GM10847 (cell line): ENCODE results near the gene CHAD.

Source experiments
- POLR2A ChIP-seq: IDR thresholded peaks from 2 replicates; pipeline ENCODE4 v1.6.1; 2011; ENCODE audit not compliant: insufficient read length; ENCODE audit errors: extremely low read depth

The CHAD gene

DNA sequence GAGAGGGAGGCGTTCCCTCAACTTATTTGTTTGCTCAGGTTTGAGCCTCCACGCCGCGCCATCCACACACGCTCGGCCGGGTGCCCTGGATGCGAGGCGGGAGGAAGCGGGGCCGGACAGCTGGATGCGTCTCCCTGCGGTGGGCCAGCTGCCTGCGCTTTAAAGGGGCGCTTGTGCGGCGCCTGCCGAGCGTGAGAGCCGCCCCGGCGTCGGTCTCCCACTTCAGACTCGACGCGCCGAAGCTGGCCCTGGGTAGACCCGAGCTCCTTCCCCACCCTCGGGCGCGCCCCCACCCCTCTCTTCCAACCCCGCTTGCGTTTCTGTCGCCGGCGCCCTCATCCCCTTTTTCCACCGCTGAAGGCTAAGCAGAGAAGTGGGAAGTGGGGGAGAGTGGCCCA, 527 bp upstream of the CHAD start:
- no peak for TF ChIP-seq POLR2A

DNA sequence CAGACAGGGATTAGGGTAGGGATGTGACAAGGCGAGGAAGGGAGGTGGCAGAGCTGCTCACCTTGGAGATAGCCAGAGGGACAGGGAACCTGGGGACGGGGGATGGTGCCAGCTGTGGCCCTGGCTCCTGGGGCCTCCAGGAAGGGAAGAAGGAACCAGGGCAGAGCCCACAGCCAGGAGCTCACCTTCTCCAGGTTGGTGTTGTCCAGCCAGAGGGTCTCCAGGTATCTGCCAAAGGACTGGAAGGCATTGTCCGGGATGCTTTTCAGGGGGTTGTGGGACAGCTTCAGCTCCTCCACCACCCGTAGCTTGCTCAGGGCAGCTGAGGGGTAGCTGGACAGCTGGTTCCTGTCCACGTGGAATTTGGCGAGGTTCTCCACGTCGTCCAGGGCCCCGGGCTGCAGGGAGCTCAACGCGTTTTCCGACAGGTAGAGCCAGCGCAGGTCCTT, 801 bp downstream of the CHAD start:
- no peak for TF ChIP-seq POLR2A

DNA sequence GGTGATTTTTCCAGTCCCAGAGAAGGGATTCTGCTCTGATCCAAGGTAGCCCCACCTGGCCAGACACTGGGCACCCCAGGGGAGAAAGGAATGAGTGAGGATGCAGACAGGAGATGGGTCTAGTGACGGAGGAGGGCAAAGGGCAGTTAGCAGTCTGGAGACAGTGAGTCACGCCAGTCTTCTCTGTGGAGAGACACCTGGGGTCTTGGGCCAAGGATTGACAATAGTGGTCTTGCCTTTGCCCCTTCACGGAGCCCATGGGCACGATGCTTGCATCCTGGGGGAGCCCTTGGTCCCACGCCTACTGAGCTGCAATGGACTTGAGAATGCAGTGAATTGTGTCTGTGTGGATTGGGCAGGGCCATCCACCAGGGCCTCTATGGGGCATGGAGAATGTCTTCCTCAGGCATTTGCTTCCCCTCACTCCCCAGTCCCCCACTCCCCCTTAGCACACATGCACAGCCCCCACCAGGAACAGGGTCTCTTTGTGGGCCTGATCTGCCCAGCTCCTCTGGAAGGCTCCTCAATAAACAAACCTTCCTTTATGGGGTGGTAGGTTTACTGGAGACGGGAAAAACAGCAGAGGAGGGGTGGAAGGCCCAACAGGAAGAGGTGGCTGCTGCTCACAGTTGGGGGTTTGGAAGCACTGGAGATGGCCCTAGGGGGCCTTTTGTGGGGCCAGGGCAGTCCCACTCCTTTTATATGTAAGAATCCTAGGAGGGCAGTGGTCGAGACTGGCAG, 1.4 kb downstream of the CHAD start:
- TF ChIP-seq POLR2A = no peak

DNA sequence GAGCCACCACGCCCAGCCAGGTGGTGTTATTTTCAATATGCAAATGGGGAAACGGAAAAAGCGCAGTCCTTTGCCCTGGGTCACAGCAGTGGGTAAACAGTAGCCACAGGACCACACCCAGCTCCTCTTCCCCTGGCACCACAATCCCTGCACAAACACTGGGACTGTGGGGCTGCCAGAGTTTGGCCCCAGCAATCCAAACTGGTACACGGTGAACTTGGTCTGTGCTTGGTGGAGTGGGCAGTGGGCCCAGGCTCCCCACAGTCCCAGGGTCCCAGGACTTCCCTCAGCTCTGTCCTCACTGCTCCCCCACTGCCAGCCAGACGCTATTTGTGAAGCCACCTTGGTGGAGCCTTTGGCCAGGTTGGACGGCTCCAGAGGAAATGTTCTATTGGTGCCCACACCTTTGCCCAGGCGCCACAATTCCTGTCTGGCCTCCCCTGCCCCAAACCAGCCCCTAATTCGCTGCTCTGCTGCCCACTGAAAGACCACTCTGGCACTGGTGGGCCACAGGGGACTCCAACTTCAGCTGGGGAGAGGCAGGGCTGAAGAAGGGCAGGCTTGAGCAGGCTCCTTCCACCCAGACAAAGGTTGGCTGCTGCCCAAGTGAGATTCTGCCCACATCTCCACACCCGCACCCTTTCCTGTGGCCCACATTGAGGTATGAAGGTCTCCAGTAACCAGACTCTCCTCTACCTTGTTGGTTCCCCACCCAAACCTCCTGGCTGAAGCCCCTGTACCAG, 2.1 kb downstream of the CHAD start:
- TF ChIP-seq POLR2A = no peak

DNA sequence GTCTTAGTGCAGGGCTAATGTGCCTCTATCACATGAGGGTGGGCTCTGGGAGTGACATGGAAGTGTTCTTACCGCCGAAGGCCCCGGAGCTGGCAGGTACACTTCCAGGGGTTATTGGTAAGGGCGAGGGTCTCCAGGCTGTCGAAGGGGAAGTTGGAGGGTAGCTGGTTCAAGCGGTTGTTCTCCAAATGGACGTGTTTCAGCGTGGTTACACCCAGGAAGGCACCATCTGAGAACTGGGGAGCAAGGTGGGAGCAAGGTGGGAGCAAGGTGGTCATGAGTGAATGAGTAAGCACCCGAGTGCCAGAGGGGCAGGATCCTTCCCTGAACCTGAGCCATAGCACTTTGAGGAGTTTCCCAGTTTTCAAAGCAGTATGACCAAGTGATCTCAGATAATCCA, 3.0 kb downstream of the CHAD start:
- TF ChIP-seq POLR2A = no peak

DNA sequence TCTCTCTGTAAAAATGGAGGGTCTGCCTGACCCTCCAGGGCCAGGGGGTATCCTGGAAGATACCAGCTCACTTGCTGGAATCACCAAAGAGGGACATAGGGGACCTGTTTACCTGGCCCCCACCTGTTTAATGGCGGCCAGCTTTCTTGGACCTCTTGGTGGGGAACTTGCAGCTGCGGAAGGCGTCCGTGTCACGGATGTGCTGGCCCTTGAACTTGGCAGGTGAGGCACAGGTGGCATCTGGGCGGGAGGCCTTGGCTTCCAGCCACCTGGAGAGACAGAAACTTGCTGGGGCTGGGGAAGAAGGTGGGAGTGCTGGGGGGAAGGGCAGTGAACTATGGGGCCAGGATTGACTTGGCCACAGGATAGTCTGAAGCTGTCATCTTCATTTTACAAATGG, 3.5 kb downstream of the CHAD start:
- TF ChIP-seq POLR2A = no peak

DNA sequence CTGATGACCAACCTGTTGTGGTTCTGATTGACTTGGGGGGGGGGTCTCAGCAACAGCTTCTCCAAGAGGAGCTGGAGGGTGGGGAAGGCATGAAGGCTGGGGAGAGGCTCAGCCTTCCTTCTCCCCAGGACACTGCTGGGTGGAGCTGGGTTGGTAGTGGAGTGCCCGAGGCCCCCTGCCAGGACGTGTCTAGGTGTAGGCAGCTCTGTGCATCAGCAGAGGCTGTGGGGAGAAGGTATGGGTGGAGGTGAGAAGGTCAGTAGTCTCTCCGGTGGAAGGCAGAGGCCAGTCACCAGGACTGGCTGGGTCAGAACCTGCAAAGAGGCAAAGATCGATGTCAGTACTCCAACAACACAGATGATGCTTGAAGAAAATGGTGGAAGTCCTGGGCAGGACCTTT, 3.9 kb downstream of the CHAD start:
- TF ChIP-seq POLR2A = no peak

DNA sequence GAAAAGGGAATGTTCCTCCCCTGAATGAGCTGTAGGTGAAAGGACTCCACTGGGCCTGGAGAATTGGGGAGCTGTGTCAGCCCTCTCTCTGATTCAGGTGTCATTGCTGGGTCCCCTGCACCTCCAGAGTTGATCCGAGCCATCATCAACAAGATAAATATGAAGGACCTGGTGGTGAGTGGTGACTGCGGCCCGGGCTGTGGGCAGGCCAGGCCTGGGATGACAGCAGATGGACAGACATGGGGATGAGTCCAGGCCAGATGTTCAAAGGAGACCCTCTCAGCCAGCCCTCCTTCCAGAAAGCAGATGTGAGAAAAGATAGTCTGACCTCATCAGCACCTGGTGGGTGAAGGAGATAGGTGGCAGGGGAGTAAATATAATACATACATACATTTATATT, 4.6 kb downstream of the CHAD start:
- no peak for TF ChIP-seq POLR2A

DNA sequence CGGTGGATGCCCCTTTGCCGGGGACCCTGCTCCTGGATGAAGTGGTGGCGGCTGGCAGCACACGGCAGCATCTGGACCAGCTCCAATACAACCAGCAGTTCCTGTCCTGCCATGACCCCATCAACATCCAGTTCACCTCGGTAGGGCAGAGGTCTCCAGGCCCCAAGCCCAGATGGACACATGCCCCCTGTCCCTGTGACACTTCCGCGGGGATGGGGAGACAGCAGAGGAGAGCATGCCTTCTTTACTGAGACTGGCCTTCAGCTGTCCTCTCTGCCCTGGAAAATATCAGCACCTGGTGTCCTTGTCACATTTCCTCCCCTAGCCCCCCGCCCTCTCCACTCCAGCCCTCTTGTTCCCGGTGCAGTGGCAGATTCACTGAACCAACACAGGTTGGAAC, 6.2 kb downstream of the CHAD start:
- TF ChIP-seq POLR2A = no peak

DNA sequence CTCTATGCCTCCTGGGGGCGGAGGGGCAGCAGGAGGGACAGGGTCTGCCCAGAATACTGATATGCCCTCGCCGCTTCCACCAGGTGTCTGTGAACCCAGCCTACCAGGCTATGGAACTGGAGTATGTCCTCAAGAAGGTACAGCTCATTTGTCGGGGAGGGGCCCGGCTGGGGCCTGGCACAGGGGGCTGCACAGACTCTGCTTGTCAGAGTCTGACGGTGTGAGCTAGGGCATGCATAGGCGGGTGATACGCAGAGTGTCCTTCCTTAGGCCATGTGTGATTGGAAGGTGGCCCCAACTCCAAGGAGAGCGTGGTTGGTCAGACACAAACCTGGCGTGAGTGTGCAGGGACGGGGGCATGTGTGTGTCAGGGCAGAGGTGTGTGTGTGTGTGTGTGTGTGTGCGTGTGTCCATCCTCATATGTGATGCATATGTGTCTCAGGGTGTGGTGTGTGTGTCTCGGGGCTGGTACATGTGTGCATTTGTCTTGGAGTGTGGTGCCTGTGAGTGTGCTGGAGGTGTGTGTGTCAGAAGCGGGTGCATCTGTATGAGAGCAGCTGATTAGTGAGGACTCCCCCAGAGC, 7.0 kb downstream of the CHAD start:
- TF ChIP-seq POLR2A = no peak

DNA sequence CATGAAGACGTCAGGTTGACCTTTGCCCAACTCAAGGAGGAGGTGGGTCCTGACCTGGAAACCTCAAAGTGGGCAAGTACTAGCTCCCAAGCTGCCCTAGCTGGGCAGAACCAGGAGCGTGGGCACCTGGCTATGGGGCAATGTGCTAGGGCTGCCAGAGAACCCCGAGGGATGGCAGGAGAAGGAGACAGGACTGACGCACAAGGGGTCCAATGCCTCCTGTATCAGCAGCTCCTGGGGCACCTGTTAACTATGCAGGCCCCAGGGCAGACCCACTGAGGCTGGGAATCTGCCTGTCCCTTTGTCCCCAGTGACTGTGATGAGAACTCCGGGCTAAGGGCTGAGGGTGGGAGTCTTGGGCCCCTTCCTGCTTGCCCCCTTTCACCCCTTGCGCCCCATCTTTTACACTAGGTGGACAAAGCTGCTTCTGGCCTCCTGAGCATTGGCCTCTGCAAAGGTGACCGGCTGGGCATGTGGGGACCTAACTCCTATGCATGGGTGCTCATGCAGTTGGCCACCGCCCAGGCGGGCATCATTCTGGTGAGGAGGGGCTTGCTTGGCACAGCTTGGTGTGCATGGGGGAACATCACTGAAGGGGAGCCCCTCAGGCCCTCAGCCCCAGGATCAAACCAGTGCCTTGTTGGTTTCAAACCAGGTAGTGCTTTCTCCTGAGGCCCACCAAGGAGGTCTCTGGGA, 7.7 kb downstream of the CHAD start:
- TF ChIP-seq POLR2A = no peak

DNA sequence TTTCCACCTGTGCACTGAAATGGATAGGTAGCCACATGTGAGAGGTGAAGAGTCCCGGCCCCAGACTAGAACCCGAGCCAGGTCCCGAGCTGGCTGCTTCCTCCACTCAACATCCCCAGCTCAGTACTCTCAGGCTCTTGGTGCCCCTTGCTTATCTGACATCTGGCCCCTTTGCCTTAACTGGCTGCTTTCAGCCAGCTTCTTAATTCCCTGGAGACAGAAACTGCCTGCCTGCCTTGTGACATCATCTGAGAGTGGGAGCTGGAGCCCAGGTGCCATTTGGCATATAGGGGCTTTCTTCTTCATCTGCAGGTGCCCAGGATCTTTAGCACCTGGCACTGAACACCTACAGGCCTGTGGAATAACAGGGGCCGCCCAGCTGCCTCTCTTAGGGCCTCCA, 8.9 kb downstream of the CHAD start:
- TF ChIP-seq POLR2A = no peak

DNA sequence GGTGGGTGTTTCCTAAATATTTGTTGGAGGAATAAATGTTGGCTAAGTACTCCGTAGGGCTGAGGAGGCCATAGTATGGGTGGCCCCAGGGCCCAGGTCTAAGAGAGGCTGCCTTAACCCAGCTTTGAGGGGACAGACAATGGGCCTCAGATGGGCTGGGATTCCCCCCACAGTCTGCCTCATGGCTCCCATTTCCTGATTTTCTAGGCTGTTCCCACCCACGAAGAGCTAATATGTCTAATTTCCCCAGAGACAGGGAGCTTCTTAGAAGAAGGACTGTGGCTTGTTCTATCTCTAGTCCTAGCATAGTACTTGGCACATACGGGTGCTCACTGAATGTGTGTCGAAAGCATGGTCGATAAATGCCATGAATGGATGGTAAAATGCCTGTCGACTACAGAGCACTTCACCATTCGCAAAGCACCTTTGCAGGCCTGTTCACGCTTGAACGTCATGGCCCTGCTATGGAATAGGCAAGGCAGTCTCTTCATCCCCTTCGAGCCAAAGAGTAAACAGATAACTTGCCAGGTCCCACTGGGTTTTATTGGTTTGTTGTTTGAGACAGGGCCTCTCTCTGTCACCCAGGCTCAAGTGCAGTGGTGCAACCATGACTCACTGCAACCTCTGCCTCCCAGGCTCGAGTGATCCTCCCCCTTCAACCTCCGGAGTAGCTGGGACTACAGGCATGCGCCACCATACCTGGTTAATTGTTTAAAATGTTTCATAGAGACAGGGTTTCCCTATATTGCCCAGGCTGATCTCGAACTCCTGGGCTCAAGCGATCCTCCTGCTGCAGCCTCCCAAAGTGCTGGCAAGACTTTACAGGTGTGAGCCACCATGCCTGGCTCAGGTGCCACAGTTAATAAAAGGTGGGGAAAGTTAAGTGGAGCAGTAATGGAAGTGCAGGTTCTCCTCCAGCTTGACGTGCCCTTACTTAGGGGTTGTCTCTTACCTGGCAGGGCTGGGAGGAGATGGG, 9.7 kb downstream of the CHAD start:
- TF ChIP-seq POLR2A = no peak

DNA sequence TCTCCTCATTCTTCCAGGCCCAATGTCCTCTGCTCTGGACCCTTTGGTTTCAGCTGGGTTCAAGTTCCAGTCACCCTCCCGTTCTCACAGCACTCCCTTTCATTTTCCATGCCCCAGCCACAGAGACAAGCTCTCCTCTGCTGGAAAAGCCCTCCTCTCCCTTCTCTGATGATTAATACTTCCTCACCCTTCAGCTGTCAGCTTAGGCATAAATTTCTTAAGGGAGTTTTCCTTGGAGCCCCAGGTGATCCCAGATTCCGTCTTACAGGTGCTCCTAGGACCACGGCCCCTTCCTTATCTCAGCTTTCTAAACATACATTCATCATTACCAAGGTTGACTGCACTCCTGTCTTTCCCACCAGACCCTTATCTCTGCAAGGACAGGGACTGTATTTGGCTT, 10.4 kb downstream of the CHAD start:
- no peak for TF ChIP-seq POLR2A

DNA sequence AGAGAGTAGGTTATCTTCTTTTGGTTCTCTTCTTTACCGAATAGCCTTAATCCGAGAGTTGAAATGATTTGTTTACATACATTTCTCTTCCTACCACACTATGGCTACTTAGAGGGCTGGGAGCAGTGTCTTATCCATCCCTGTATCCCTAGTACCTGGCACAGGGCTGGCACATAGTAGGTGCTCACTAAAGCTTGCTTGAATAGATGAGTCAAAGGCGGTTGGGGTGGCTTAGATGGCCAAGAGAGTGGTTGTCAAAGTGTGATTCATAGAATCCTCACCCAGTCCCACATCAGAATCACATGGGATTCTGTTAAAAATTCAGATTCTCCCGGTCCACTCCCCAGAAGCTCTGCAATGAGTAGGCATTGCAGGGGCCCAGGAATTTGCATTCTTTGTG, 11.1 kb downstream of the CHAD start:
- TF ChIP-seq POLR2A = no peak
